DOHH2 (cell line): ENCODE measurements around the gene RAPGEF1.

ENCODE experiments used
- H3F3A ChIP-seq: fragments of 200-600 bp; sonication (generic), shearing (Covaris generic); 2 replicates; pipeline ENCODE4 v1.6.0; 2016; ENCODE audit warnings: antibody characterized with exemption, mild to moderate bottlenecking; ENCODE audit not compliant: control insufficient read depth, insufficient read depth
- H3K27ac ChIP-seq: fragments of 200-600 bp; sonication (generic); 2 replicates; pipeline ENCODE4 v1.5.1; 2014; ENCODE audit warnings: low read depth, mild to moderate bottlenecking, low read length, moderate library complexity
- H3K27me3 ChIP-seq: fragments of 200-600 bp; sonication (generic); 2 replicates; pipeline ENCODE4 v1.6.1; 2014; ENCODE audit warnings: mild to moderate bottlenecking, low read length, mixed read lengths; ENCODE audit not compliant: control insufficient read depth
- H3K36me3 ChIP-seq: fragments of 200-600 bp; sonication (generic); 2 replicates; pipeline ENCODE4 v1.6.1; 2014; ENCODE audit warnings: mild to moderate bottlenecking, low read length, moderate library complexity, mixed read lengths; ENCODE audit not compliant: control insufficient read depth
- H3K4me1 ChIP-seq: fragments of 200-600 bp; sonication (generic); 2 replicates; pipeline ENCODE4 v1.6.1; 2014; ENCODE audit warnings: mild to moderate bottlenecking, low read length, mixed read lengths; ENCODE audit not compliant: control insufficient read depth
- H3K4me2 ChIP-seq: fragments of 200-600 bp; sonication (generic); 2 replicates; pipeline ENCODE4 v1.6.0; 2014; ENCODE audit warnings: mild to moderate bottlenecking, low read length, moderate library complexity
- H3K4me3 ChIP-seq: fragments of 200-600 bp; sonication (generic); 2 replicates; pipeline ENCODE4 v1.5.1; 2014; ENCODE audit warnings: mild to moderate bottlenecking, low read length, mixed read lengths
- H3K79me2 ChIP-seq: fragments of 200-600 bp; sonication (generic); 2 replicates; pipeline ENCODE4 v1.6.1; 2014; ENCODE audit warnings: mild to moderate bottlenecking, low read length, mixed read lengths; ENCODE audit not compliant: control insufficient read depth
- H3K9me2 ChIP-seq: fragments of 200-600 bp; sonication (generic); replicated peaks from 2 replicates; pipeline ENCODE4 v1.6.1; 2014; ENCODE audit warnings: mild to moderate bottlenecking, low read length, mixed read lengths; ENCODE audit not compliant: control insufficient read depth
- H3K9me3 ChIP-seq: fragments of 200-600 bp; sonication (generic); 2 replicates; pipeline ENCODE4 v1.6.1; 2014; ENCODE audit warnings: antibody characterized with exemption, low read length, mixed read lengths; ENCODE audit not compliant: control insufficient read depth, insufficient read depth
- H4K20me1 ChIP-seq: fragments of 200-600 bp; sonication (generic); 2 replicates; pipeline ENCODE4 v1.6.0; 2014; ENCODE audit warnings: low read depth, mild to moderate bottlenecking, antibody characterized with exemption, low read length, moderate library complexity; ENCODE audit not compliant: control insufficient read depth, insufficient read depth
- EZH2phosphoT487 ChIP-seq: fragments of 200-600 bp; sonication (generic); IDR thresholded peaks from 2 replicates; pipeline ENCODE4 v1.6.1; 2017; ENCODE audit warnings: borderline replicate concordance, mild to moderate bottlenecking, antibody characterized with exemption, low read length, moderate library complexity, mixed read lengths
- TF ChIP-seq, protein P1 (sequence below): fragments of 200-600 bp; sonication (generic); IDR thresholded peaks from one replicate; pipeline ENCODE4 v1.5.1; 2014; ENCODE audit warnings: antibody characterized with exemption, mild to moderate bottlenecking, low read depth, low read length; ENCODE audit not compliant: poor library complexity, severe bottlenecking

The RAPGEF1 gene

DNA sequence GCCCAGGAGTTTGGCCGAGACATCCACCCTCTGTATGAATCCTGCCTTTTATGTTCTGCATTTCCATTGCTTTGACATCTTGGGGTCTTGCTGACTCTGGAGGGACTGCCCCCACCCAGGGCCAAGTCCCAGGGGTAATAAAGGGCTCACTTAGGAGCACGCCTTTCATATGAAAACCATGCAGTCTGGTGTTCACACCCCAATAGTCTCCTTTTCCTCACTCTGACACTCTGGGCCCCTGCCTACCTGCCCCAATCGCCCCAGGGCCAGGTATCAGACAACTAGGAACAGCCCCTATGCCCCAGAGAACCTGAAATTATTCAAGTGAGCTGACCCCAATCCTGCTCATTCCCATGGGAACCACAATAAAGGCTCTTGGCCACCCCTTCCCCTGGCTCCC, 33.1 kb upstream of the RAPGEF1 start:
- H3F3A ChIP-seq = no peaks in the 10 kb centered on the region
- H3K4me2 ChIP-seq = no peak overlapping the region
- H3K9me2 ChIP-seq = no peaks in the 10 kb centered on the region
- no peaks in the 10 kb centered on the region for H3K4me1 ChIP-seq
- H3K27me3 ChIP-seq = no peaks in the 10 kb centered on the region; the same call in 1 of the 2 replicates
- no peaks in the 10 kb centered on the region for H3K9me3 ChIP-seq
- H3K79me2 ChIP-seq = no peaks in the 10 kb centered on the region
- H3K27ac ChIP-seq = no peak overlapping the region
- TF ChIP-seq EZH2phosphoT487 = no peak
- TF ChIP-seq, protein P1, sequence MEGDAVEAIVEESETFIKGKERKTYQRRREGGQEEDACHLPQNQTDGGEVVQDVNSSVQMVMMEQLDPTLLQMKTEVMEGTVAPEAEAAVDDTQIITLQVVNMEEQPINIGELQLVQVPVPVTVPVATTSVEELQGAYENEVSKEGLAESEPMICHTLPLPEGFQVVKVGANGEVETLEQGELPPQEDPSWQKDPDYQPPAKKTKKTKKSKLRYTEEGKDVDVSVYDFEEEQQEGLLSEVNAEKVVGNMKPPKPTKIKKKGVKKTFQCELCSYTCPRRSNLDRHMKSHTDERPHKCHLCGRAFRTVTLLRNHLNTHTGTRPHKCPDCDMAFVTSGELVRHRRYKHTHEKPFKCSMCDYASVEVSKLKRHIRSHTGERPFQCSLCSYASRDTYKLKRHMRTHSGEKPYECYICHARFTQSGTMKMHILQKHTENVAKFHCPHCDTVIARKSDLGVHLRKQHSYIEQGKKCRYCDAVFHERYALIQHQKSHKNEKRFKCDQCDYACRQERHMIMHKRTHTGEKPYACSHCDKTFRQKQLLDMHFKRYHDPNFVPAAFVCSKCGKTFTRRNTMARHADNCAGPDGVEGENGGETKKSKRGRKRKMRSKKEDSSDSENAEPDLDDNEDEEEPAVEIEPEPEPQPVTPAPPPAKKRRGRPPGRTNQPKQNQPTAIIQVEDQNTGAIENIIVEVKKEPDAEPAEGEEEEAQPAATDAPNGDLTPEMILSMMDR = no peak
- H3K4me3 ChIP-seq = no peak overlapping the region
- H4K20me1 ChIP-seq = no peaks in the 10 kb centered on the region
- no peaks in the 10 kb centered on the region for H3K36me3 ChIP-seq

DNA sequence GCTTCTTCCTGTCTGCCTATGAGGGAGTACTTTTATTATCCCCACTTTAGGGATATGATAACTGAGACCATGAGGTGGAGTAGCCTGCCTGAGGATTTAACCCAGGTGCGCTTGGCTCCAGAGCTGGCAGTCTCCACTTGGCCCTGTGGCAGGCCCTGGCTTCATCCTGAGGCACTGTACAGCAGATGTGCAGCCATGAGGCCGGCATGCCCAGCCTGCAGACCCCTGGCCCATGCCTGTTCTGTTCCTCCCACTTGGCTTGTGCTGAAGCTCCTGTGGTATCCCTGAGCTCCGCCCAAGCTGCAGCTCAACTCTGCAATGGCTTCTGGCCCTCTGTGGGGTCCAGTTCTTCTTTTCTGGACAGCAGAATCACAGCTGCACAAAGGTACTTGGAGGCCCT, 31.8 kb upstream of the RAPGEF1 start:
- H3K9me3 ChIP-seq = no peaks in the 10 kb centered on the region
- H4K20me1 ChIP-seq = no peaks in the 10 kb centered on the region
- H3K79me2 ChIP-seq = no peaks in the 10 kb centered on the region
- H3K4me3 ChIP-seq = no peak overlapping the region
- H3K4me2 ChIP-seq = no peak overlapping the region
- no peak overlapping the region for H3K27ac ChIP-seq
- H3K27me3 ChIP-seq = no peaks in the 10 kb centered on the region; the same call in 1 of the 2 replicates
- H3K36me3 ChIP-seq = no peaks in the 10 kb centered on the region
- H3F3A ChIP-seq = no peaks in the 10 kb centered on the region
- H3K9me2 ChIP-seq = no peaks in the 10 kb centered on the region
- no peak for TF ChIP-seq EZH2phosphoT487
- TF ChIP-seq, protein P1 = no peak
- no peaks in the 10 kb centered on the region for H3K4me1 ChIP-seq

DNA sequence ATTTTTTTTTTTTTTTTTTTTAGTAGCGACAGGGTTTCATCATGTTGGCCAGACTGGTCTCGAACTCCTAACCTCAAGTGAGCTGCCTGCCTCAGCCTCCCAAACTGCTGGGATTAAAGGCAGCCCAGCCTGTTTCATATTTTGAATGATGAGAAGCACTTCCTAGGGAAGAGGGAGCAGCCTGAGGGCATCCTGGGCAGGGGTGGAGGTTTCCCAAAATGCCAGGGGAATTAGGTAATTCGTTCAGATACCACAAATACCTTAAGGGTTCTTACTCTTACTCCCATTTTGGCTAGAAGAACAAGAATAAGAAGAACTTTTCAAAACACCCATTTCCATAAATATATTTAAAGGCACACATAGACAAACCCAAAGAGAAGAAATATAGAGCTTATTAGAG, 29.5 kb upstream of the RAPGEF1 start:
- H4K20me1 ChIP-seq = no peaks in the 10 kb centered on the region
- no peak overlapping the region for H3K4me3 ChIP-seq
- no peaks in the 10 kb centered on the region for H3K9me3 ChIP-seq
- no peak overlapping the region for H3K4me2 ChIP-seq
- no peaks in the 10 kb centered on the region for H3F3A ChIP-seq
- H3K9me2 ChIP-seq = no peaks in the 10 kb centered on the region
- no peaks in the 10 kb centered on the region for H3K36me3 ChIP-seq
- no peaks in the 10 kb centered on the region for H3K4me1 ChIP-seq
- H3K79me2 ChIP-seq = no peaks in the 10 kb centered on the region
- H3K27ac ChIP-seq = no peak overlapping the region
- H3K27me3 ChIP-seq = peaks cover 5% of the 10 kb centered on the region
- TF ChIP-seq, protein P1 = no peak
- TF ChIP-seq EZH2phosphoT487 = no peak

DNA sequence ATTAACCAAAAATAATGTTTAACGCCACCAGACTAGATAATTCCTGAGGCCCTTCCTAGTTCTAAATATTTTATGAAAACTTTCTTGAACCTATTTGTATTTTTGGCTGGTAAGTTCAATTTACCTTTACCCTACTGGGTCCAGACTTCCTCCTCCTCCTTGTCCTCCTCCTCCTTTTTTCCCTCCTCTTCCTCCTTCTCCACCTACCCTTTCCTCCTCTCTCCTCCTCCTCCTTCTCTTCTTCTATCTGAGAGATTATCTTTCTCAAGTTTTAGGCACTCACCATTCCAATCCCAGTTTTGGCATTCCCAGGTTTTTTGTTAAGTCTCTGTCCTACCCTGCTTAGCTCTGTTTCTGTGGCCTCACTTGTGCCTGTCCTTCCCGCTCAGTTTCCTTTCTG, 24.7 kb upstream of the RAPGEF1 start:
- H3K9me3 ChIP-seq = no peaks in the 10 kb centered on the region
- peaks cover 4% of the 10 kb centered on the region for H3K4me1 ChIP-seq
- no peak overlapping the region for H3K4me3 ChIP-seq
- TF ChIP-seq, protein P1 = no peak
- no peaks in the 10 kb centered on the region for H4K20me1 ChIP-seq
- no peaks in the 10 kb centered on the region for H3K9me2 ChIP-seq
- H3K27me3 ChIP-seq = peaks cover 5% of the 10 kb centered on the region
- no peaks in the 10 kb centered on the region for H3F3A ChIP-seq
- no peak overlapping the region for H3K4me2 ChIP-seq
- H3K79me2 ChIP-seq = no peaks in the 10 kb centered on the region
- H3K27ac ChIP-seq = no peak overlapping the region
- no peaks in the 10 kb centered on the region for H3K36me3 ChIP-seq
